ENCODE data around the gene CLCN6.

DNA sequence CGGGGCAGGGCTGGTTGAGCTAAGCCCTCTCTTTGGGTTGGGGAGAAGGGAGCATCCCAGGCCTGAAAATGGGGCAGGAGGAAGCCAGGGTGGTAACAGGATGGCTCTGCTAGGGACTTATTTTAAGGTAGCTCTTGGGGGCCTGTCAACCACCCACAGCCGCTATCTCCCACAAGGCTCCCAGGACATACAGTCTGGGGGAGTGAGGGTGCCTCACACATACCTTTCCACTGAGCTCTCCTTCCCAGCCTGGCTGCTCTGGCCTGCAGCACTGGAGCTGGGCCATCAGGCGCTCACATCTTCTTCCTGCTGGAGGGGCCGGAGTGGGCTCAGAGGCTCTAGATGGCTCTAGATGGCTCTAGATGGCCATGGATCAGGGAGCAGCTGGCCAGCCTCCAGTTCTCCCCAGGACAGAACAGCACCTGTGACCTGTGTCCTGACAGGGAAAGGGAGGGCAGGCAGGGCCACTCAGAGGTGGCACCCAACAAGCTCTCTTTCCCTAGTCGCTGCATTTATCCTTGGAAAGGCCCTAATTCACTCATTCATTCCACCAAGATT, 63.7 kb downstream of the CLCN6 start:
- TF ChIP-seq GATA2 (IDR thresholded peaks at IDR 0.05; ENCODE audit: low read depth, low read length) (no peak), GATA3 (IDR thresholded peaks at IDR 0.05; ENCODE audit: low read depth, low read length) (no peak)

Measured in SH-SY5Y (cell line).